HG03460 (cell line): ENCODE data around the gene ZIC3.

Experiments used
- ATAC-seq: cut with Tn5 transposase; IDR thresholded peaks from one replicate; pipeline ENCODE4 v1.9.1; 2021; ENCODE audit not compliant: unreplicated experiment

The ZIC3 gene

GRCh38 chrX:137573324-137574101 is 7.6 kb downstream of the ZIC3 start:
- no peak for ATAC-seq

GRCh38 chrX:137574102-137574783 is 8.3 kb downstream of the ZIC3 start:
- no peak for ATAC-seq

- no peak for ATAC-seq
Observed at GRCh38 chrX:137574784-137575293, 8.9 kb downstream of the ZIC3 start.

- no peak for ATAC-seq
Observed at GRCh38 chrX:137575596-137576255, 9.8 kb downstream of the ZIC3 start.

GRCh38 chrX:137587151-137587550 is 21.2 kb downstream of the ZIC3 start:
- ATAC-seq, result no peak

GRCh38 chrX:137600769-137601168 is 34.8 kb downstream of the ZIC3 start:
- ATAC-seq, result no peak
